GM21390 (cell line): ENCODE results near the gene RNLS.

Experiments used
- ATAC-seq: cut with Tn5 transposase; IDR thresholded peaks from one replicate; pipeline ENCODE4 v1.9.1; 2021; ENCODE audit not compliant: unreplicated experiment

RNLS gene

GRCh38 chr10:88237896-88238614 is 345.1 kb downstream of the RNLS start:
- ATAC-seq = no peak

- no peak for ATAC-seq
Measured at GRCh38 chr10:88236121-88236743, 346.9 kb downstream of the RNLS start.

- ATAC-seq = no peak
Measured at GRCh38 chr10:88234297-88234696, 348.8 kb downstream of the RNLS start.

GRCh38 chr10:88233870-88234269 is 349.2 kb downstream of the RNLS start:
- ATAC-seq = no peak

GRCh38 chr10:88232983-88233543 is 350.1 kb downstream of the RNLS start:
- ATAC-seq = no peak

GRCh38 chr10:88232029-88232895 is 350.9 kb downstream of the RNLS start:
- ATAC-seq = no peak

- no peak for ATAC-seq
Measured at GRCh38 chr10:88230251-88230650, 352.9 kb downstream of the RNLS start.

GRCh38 chr10:88228130-88228529 is 355.0 kb downstream of the RNLS start:
- no peak for ATAC-seq

- ATAC-seq = no peak
Measured at GRCh38 chr10:88227342-88228018, 355.6 kb downstream of the RNLS start.

GRCh38 chr10:88226891-88227290 is 356.2 kb downstream of the RNLS start:
- no peak for ATAC-seq

- ATAC-seq = no peak
Measured at GRCh38 chr10:88226071-88226659, 357.0 kb downstream of the RNLS start.
